Fibroblast of skin of left biceps (primary cell): ENCODE results near the gene ANK3.

Source experiments
- DNase-seq, 2 experiments: peaks; one replicate each; pipeline ENCODE4 v3.0.0-alpha.2; 2013; ENCODE audit warnings: low read depth in 2 of 2

The ANK3 gene

DNA sequence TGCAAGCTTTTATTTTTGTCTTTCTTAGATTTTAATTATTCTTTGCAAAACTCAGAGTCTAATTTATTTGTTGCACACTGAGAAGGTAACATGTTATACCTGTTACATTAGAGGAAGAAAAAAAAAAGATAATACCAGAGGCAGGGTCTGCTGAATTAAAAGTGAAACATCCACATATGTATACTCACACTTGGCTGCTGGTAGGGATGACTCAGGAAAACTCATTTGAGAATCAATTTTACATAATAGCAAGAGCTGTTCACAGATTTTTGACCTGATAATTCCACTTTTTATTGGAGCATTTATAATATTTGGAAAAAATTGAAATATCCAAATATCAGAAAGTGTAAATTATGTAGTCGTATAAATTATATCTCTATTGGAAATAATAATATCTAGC is 405.3 kb downstream of the ANK3 start:
- DNase-seq, result no peak

DNA sequence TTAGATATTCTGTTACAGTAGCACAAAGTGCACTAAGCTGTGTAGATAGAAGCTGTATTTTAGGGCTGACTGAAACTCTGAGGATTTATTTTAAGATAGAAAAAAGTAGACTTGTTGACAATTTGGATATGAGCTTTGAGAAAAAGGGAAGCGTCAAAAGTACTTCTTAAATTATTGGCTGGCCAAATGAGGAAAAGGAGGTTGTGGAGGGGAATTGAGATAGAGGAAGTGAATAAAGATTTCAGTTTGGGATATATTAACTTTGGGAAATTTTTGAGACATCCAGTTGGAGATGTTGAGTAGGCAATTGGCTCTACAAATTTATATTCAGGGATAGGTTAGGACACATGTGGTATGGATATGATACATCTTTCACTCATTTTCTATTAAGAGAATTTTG is 409.3 kb downstream of the ANK3 start:
- no peak for DNase-seq

DNA sequence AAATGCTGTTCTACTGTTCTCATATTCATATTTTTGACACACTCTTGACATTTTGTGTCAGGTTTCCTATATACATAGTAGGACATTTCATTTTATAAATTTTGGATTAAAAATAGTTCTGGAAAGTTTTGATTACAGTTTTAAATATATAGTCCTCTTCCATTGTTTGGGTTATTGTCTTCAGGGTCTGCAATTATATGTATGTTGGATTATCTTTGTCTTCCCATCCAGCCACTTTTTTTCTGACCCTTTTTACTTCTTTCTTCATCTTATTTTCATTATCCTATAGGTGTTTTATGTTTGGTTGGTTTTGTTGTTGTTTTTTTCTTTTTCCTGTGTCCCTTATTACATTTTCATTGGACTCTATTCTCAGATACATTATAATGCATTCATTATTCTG is 412.2 kb downstream of the ANK3 start:
- no peak for DNase-seq

DNA sequence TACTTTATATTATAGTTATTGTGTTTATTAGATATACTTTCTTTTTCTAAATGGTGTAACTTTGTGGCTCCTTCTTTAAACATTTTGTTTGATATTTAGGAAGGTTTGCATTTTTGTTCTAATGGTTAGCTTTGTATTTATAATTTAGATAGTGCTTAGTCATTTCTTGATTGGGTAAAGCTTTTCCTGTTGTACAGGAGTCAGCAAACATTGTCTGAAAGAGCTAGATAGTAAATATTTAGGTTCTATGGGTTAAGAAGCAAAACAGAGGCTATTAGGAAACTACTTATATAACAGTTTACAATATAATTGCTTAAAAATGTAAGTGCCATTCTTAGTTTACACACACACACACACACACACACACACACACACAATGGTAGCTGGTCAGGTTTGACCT is 412.8 kb downstream of the ANK3 start:
- DNase-seq, result no peak
